Stimulated activated CD8-positive, alpha-beta memory T cell treated with anti-CD3 and anti-CD28 coated beads, Interleukin-15, amount 100 ng/mL, for 4 hours (primary cell): Measurements from ENCODE around the gene C1QC.

ENCODE experiments used
- DNase-seq, 2 donors: peaks; one replicate each; pipeline ENCODE4 v3.0.0-alpha.2; 2020; ENCODE audit warnings: low read depth in 2 of 2

C1QC gene

DNA sequence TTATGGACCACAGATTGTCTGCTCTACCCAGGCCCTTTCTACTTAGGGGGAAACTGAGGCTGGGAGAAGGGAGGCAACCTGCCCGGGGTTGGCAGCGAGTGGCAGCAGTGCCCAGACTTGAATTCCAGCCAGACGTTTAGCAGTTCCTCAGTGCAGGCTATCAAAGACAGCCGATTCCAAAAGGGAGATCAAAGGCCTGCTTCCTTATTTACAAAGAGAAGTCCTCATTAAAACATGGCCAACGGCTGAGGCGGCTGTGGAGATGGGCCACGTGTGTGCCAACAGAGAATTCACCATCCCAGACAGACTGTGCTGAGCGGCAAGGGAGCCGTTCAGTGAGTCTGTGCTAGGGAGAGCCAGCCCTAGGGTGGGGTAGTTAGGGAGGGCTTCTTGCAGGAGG, 37.3 kb downstream of the C1QC start:
- no peak for DNase-seq

DNA sequence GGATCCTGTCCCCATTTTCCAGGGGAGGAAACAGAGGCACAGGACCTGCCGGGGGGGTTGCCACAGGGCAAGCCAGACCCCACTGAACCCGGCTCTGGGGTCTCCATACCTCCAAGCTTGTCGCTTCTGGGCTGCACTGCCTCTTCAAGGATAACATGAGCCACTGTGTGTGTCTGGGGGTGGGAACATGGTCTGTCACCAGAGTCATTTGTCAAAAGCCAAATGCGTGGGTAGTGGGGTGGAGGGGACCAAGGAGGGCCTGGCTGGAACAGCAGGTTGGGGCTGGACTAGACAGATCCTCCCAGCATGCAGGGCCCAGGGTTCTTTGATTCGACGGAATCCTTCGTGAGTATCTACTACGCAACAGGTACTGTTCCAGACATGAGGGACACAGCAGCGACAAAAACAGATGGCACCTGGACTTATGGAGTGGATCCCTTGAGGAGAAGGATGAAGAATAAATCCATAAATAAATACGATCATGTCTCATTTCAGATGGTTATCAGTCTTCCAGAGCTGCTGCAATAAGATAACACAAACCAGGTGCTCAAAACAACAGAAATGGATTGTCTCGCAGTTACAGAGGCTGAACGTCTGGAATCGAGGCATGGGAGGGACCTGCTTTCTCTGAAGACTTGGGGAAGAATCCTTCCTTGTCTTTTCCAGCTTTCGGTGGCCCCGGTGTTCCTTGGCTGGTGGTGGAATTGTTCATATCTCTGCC, 38.3 kb downstream of the C1QC start:
- no peak for DNase-seq

DNA sequence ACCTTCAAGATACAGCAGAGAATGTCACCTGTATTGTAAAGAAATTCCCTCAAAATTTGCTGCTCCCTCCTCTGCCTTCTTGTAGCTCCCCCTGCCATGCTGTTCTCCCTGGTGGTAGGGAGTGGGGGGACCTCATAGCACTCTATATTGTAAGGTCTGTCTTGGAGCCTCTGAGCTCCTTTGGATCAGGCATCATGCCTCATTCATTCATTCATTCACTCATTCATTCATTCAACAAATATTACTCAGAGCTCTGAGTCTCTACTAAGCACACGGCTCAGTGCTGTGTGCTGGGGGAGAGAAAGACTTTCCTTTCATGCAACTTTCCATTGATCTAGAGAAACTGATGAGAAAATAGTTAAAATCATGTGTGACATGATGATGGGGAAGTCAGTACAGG, 40.1 kb downstream of the C1QC start:
- DNase-seq = no peak

DNA sequence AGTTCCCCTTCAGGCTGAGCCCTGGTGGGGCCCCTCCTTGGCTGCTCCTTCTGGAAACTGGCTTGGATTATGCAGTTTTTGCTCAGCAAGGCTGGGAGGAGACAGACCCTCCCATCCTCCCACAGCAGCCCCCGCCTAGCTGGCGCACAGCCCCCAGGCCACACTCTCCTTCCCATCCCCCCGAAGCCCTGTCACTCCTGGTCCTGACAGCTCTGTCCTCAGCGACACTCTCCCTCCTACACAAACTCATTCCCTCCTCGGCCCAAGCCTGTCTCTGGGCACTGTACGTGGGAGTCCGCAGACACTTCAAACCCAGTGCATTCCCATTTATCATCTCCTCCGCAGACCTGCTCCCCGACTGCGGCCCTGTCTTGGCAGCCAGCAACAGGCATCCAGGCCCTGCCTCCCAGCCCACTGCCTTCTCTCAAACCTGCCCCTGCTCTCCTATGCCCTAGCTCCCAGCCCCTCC, 42.2 kb downstream of the C1QC start:
- no peak for DNase-seq

DNA sequence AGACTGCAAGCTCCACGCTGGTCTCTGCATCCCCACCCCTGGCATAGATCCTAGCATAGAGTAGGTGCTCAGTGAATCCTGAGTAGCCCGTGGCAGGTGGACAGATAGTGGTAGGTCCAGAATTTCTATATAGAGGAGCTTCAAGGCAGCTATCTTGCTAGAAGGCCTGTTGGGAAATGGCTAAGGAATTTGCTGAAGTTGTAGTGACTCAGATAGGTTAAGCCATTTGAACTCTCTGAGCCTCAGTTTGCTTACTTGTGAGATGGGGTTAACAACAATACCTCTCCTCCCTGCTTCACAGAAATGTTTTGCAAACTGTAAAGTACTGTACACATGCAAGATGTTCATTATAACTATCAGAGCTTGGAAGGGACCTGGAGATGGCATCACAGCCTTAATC, 43.8 kb downstream of the C1QC start:
- DNase-seq = no peak

DNA sequence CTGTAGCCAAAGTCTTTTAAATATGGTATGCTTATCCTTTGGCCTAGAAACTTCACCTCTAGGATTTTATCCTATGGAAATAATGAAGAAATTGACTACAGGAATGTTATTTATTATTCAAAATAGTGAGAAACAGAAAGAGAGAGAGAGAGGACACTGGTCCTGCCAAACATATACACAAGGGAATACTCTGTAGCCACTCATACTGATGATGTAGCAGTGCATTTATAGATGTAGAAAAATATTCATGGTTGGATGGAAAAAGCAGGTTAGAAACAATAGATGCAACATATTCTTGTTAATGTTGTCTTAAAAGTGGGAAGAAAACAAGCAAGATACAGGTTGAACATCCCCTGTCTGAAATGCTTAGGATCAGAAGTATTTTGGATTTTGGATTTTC, 45.0 kb downstream of the C1QC start:
- DNase-seq = no peak

DNA sequence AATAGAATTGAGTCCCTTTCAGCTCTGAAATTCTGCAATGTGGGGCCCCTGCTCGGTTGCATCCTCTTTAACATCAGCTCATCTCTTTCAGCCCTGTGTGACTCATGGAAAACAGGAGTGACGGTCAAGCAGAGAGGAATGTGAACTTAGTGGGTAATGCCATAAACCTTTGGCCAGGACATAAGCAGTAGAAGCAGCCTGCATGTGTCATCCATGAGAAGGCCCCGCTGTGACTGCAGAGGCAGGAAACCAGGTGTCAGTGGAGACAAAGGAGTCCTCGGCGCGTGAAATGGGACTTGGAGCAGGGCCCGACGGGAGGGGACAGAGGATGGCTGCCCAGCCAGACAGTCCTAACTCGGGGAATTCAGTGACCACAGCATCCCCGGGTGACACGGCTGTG, 46.1 kb downstream of the C1QC start:
- no peak for DNase-seq

DNA sequence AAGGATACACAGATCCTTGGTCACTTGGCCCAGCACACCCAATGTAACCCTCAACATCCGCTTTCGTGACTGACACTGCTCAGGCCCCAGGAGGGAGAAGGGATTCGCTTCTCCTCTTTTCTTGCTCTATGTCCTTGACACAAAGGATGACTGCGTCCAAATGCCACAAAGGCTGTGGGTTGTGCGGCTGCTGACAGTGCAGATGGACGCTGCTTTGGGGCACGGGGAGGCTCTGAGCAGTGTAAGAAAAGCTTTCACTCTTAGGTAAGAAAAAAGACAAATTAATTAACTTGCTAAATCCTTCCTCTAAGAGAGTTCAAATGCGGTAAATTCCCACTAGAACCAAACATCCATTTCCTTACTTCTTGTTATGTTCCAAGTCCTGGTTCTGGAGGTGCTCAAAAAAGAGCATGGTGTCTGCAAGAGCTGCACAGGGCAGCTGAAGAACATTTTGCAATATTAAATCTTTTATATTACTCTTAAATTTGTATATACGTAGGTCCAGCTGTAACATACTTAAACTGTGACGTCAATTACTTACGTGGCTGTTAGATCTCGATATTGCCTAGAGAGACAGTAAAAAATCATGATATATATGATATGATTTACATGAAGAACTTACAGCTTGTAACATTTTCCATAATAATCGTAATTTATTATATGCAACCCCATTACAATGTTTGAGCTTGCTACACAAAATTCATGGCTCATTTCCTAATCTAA, 47.8 kb downstream of the C1QC start:
- DNase-seq = no peak

DNA sequence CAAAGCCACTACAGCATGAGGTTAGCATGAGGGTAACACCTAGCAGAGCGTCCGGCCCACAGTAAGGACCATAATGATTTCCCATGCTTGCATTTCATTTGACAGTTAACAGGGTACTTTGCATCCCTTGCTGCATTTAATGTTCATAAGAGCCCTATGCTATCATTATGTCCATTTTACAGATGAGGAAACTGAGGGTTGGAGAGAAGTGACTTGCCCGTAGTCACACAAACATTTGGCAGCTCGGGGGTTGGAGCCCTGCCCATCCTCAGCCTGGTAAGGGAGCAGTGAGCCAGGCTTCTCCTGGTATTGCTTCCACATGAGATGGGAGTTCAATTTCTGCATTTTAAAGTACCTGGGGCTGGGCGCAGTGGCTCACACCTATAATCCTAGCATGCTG, 50.7 kb downstream of the C1QC start:
- no peak for DNase-seq

DNA sequence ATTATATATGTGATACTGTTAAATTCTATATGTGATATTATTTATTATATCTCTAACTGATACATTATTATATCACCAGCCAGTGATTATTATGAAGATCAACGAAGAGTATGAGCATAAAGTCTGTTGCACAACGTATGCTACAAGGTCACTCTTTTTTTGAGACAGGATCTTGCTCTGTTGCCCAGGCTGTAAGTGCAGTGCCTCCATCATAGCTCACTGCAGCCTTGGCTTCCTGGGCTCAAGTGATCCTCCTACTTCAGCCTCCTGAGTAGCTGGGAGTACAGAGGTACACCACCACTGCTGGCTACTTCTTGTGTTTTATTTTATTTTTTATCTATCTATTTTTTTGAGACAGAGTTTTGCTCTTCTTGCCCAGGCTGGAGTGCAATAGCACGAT, 53.2 kb downstream of the C1QC start:
- no peak for DNase-seq
